GM19452 (cell line): ENCODE measurements around the gene FIGLA.
A peak's percentile ranks its signal among the peaks of the same experiment; 100 is the strongest.

Source experiments
- ATAC-seq: cut with Tn5 transposase; IDR thresholded peaks from one replicate; pipeline ENCODE4 v1.9.1; 2021; ENCODE audit not compliant: unreplicated experiment

The FIGLA gene

GRCh38 chr2:70776266-70776665 is 14.2 kb downstream of the FIGLA start:
- no peak for ATAC-seq

DNA sequence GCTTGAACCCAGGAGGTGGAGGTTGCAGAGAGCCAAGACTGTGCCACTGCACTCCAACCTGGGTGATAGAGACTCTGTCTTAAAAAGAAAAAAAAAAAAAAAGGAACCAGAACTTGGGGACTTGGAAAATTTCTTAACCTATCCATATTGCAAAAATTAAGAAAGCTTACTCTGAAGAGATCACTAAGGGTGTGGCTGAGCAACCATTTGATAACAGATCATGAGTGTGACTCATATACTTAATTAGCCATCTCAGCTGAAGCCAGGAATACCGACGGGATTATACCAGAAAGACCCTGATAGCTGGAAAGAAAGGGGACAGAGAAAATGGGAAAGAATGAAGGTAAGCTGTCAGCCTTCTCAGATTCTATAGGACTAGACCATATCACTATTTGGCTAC is 15.3 kb downstream of the FIGLA start:
- no peak for ATAC-seq

DNA sequence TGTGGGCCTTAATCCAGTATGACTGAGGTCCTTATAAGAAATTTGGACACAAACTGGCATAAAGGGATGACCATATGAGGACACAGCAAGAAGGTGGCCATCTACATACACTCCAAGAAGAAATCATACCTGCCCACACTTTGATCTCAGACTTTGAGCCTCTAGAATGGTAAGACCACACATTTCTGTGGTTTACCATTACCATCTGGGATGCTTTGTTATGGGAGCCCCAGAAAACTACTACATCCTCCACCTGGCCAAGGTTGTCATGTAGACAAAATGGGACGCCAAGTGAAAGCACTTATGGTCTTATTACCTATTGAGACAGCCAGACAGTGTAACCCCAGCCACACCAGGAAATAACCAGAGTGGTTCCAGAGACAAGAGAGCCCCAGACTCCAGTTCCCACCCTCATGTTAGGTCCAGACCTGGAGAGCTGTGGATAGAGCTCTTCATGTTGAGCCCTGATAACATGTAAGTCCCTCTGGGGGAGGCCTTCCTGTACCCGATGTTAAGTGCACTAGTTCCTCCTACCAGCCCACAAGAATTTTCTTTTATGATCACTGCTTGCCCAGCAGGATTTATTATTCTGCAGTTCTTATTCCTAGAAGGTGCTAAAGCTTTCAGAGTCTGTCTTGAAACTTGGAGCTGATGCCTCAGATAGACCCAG is 17.8 kb downstream of the FIGLA start:
- no peak for ATAC-seq

DNA sequence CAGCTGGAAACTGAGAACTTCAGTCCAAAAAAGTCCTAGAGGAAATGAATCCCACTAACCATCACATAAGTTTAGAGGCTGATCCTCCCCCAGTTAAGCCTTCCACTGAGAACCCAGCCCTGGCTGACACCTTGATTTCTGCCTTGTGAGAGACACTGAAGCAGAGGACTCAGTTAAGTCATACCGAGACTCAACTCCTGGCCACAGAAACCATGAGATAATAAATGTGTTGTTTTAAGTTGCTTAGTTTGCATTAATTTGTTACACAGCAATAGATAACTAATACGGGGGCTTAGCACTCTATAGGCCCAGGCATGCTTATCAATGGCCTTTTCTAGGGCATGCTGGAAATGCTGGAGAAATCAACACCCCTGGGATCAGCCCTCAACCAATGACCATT is 19.0 kb downstream of the FIGLA start:
- peak; percentile 75 for ATAC-seq

- ATAC-seq, result no peak
Measured at GRCh38 chr2:70769450-70769849, 21.0 kb downstream of the FIGLA start.

- ATAC-seq, result no peak
Measured at GRCh38 chr2:70768590-70769085, 21.8 kb downstream of the FIGLA start.

GRCh38 chr2:70767699-70768589 is 22.5 kb downstream of the FIGLA start, which contains the start of gene ADD2:
TSS of gene ADD2 (minus strand) at chr2:70768200. CDS start at chr2:70706408, 61,792 bp downstream.
- no peak for ATAC-seq

GRCh38 chr2:70767079-70767698 is 23.3 kb downstream of the FIGLA start:
- ATAC-seq, result no peak

- no peak for ATAC-seq
Measured at GRCh38 chr2:70766357-70767078, 23.9 kb downstream of the FIGLA start.

DNA sequence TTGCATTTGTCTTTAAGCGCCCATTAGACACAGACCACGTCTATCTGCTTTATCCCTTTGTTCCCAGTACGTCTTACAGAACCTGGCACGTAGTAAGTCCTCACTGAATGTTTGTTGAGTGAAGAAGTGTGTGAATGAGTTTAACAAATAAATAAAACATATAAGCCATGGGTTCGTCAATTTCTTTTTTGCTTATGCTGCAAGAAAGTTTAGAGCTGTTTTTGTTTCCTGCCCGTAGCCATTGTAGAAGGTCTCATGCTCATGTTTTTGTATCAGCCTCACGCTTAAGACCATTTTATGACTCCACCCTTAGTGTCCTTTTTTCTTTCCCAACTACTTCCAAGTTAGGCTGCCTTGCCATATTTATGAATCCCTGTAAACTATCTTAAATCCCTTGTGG is 24.9 kb downstream of the FIGLA start:
- ATAC-seq, result no peak

DNA sequence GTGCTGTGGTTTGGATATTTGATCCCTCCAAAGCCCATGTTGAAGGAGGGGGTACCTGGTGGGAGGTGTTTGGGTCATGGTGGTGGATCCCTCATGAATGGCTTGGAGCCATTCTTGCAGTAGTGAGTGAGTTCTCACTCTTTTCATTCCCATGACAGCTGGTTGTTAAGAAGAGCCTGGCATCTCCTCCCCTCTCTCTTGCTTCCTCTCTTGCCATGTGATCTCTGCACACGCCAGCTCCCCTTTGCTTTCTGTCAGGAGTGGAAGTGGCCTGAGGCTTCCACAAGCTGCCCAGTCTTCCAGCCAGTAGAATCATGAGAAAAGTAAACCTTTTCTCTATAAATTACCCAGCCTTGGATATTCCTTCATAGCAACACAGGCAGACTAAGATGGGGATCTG is 31.0 kb downstream of the FIGLA start:
- ATAC-seq, result no peak

GRCh38 chr2:70757966-70758365 is 32.5 kb downstream of the FIGLA start:
- ATAC-seq, result no peak

GRCh38 chr2:70757360-70757759 is 33.1 kb downstream of the FIGLA start:
- ATAC-seq, result no peak

GRCh38 chr2:70756128-70756527 is 34.3 kb downstream of the FIGLA start:
- ATAC-seq, result no peak

DNA sequence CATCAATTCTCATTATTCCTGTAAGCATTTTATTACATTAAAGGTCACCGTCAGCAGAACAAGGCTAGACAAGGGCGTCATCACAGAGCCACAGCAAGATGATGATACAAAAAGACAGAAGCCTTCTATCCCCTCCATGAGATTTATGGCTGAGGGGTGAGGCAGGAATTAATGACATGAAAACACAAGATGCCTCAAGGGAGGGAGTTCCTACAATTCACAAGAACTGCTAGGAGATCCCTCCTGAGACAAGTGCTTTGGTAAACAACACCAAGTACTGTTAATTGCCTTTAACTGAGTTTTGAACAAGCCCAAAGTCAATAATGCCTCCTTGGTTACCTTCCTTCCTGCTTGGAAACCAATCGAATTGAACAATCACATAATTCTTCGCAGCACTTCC is 36.5 kb downstream of the FIGLA start:
- ATAC-seq, result no peak

DNA sequence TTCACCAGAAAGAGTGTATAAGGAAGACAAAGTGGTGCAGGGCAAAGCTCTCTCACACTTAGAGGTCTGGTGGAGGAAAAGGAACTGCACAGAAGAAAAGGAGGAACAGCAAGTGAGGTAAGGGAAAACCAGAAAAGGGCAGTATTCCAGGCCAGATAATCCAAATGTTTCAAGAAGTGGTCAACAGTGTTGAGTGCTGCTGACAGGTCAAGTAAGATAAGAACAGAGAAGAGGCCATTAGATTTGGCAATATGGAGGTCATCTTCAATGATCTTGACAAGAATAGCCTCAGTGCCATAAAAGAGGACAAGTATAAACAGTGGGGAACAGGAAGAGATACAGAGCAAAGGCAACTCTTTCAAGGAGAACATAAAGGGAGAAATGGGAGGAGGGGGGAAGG is 37.4 kb downstream of the FIGLA start:
- no peak for ATAC-seq

GRCh38 chr2:70752396-70752795 is 38.0 kb downstream of the FIGLA start:
- no peak for ATAC-seq

GRCh38 chr2:70751881-70752280 is 38.6 kb downstream of the FIGLA start:
- no peak for ATAC-seq

DNA sequence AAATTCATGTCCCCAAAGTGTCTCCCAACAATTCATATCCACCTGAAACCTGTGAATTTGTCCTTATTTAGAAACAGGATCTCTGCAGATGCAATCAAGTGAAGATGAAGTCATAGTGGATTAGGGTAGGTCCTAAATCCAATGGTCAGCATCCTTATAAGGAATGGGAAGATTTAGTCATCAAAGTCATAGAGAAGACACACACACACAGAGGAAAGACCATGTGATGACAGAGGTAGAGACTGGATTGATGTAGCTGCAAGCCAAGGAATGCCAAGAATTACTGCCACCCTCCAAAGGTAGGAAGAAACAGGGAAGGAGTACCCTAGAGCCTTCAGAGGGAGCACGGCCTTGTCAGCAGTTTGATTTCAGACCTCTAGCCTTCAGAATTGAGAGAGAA is 40.1 kb downstream of the FIGLA start:
- no peak for ATAC-seq

GRCh38 chr2:70748002-70748784 is 42.2 kb downstream of the FIGLA start:
- ATAC-seq, result no peak
